NCI-H69 (cell line): ENCODE data around the gene RNF144A.
"Not testable (repeated sequence)": the region's sequence is repeated elsewhere in the genome, so short reads cannot be mapped to it uniquely, and the experiment has no call there.

Experiments
- DNase-seq: peaks from one replicate; lab custom pipeline; 2025; lab: John Stamatoyannopoulos, UW

RNF144A gene

GRCh38 chr2:6917071-6917760 lies at the start of gene RNF144A:
Gene RNF144A, plus strand, starts transcription at chr2:6917412. Its CDS starts 79,515 bp downstream, at chr2:6996927.
- peak; percentile 69 for DNase-seq

- no peak for DNase-seq
Measured at GRCh38 chr2:6872394-6872793, 44.8 kb upstream of the RNF144A start.

- no peak for DNase-seq
Measured at GRCh38 chr2:6874032-6874431, 43.2 kb upstream of the RNF144A start.

GRCh38 chr2:6876309-6876708 lies 40.9 kb upstream of the RNF144A start:
- no peak for DNase-seq

- DNase-seq, result peak; percentile 14
Measured at GRCh38 chr2:6877402-6878304, 39.6 kb upstream of the RNF144A start, which contains the start of gene RSAD2. Gene RSAD2, plus strand, starts transcription at chr2:6877777. Its CDS starts 24 bp downstream, at chr2:6877801.

- no peak for DNase-seq
Measured at GRCh38 chr2:6878549-6878948, 38.7 kb upstream of the RNF144A start.

- no peak for DNase-seq
Measured at GRCh38 chr2:6879011-6879410, 38.2 kb upstream of the RNF144A start.

- DNase-seq, result peak; percentile 7
Measured at GRCh38 chr2:6880200-6880733, 36.9 kb upstream of the RNF144A start.

- peak; percentile 15 for DNase-seq
Measured at GRCh38 chr2:6881046-6881445, 36.2 kb upstream of the RNF144A start.

- DNase-seq, result no peak
Measured at GRCh38 chr2:6881516-6881915, 35.7 kb upstream of the RNF144A start.

- peak; percentile 45 for DNase-seq
Measured at GRCh38 chr2:6883448-6884122, 33.6 kb upstream of the RNF144A start.

GRCh38 chr2:6885551-6885950 lies 31.7 kb upstream of the RNF144A start:
- DNase-seq, result no peak

- DNase-seq, result no peak
Measured at GRCh38 chr2:6885968-6886367, 31.2 kb upstream of the RNF144A start.

GRCh38 chr2:6887751-6888192 lies 29.4 kb upstream of the RNF144A start:
- no peak for DNase-seq

GRCh38 chr2:6888724-6889123 lies 28.5 kb upstream of the RNF144A start:
- DNase-seq, result no peak

GRCh38 chr2:6893876-6894482 lies 23.2 kb upstream of the RNF144A start:
- no peak for DNase-seq

- peak; percentile 33 for DNase-seq
Measured at GRCh38 chr2:6896930-6897759, 20.1 kb upstream of the RNF144A start.

- DNase-seq, result not testable (repeated sequence)
Measured at GRCh38 chr2:6902581-6902980, 14.6 kb upstream of the RNF144A start.

- DNase-seq, result no peak
Measured at GRCh38 chr2:6905668-6906067, 11.5 kb upstream of the RNF144A start.

GRCh38 chr2:6906165-6906741 lies 11.0 kb upstream of the RNF144A start:
- DNase-seq, result no peak
